Hippocampal formation (tissue), 2 donors: Measurements from ENCODE around the gene RUBCN.

Experiments
- DNase-seq, 2 donors: peaks; one replicate each; lab custom pipeline; 2025; lab: John Stamatoyannopoulos, UW

RUBCN gene

DNA sequence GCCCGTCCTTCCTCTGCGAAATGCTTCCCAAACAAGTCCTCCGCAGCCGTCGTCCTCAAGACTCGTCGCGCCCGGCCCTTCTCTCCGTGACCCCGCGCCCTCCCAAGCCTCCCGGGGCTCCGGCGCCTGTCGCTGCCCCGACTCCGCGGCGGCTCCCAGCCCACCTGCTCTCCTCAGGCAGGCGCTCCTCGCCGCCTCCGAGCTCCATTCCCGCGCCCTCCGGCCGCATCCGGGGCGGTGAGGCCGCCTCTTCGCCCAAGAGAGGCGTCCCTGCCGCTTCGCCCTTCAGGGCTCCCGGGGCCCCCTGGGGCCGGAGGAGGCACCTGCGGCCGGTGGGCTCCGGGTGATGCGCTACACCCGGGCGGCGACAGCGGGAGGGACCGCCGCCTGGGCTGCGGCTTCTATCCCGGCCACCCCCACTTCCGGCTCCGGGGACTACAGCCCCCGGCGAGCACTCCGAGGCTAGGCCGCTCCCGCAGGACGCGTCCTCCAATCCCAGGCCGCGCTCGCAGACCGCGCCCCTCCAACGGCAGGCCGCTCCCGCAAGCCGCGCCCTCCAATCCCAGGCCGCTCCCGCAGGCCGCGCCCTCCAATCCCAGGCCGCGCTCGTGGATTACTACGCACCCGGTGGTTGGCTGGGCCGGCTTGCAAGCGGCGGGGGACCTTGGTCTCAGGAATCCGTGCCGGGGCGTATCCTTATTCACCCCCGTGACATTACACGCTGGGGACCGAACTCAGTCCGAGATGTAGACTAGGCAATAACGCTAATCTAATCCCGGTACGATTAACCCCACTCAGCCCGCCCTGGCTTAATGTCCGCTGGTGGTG lies at the start of gene RUBCN:
TSS of gene RUBCN (minus strand) at position 414 of the 828 bp plus-strand sequence. CDS start at position 229, 185 bp downstream.
- DNase-seq, result peak; percentile 96 to 97

DNA sequence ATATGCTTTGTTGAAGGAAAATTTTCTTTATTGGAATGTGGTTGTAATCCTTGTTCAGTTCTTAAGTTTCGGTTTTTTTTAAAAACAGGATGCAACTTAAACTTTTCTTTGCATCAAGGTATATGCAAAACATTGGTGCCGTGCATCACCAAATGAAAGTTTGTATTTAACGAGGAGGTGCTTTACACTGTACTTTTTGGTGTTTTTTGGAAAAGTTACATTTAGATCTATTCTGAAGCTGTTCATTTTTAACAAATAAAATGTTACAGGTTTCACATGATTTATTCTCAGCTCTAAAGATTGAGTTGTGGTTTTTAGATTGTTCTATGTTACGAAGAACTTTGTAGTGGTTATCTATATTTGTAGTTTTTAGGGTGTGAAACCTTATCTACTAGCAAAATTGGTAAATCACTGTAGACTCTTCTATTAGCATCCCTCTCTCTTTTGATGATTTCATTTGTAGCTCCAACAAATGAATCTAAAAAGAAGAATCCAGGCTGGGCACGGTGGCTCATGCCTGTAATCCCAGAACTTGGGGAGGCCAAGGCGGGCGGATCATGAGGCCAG lies 47.4 kb upstream of the RUBCN start:
- no peak for DNase-seq

DNA sequence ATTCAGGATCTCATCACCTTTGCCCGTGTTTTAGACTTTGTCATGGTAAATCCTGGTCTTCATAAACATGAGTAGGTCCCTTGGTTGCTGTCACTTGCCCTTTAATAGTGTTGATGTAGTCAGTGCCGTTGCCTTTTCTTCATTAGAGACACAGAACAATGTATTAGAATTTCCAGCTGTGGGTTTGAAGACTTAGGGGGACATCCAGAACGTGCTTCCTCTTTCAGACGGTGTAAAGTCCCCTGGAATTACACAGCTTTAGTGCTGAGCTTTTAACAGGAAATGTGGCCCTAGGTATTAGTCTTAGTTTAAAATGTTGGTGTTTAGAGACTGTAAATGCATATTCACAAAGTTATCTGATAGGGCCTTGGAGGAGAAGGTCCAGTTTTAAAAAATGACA lies 45.5 kb upstream of the RUBCN start:
- no peak for DNase-seq

DNA sequence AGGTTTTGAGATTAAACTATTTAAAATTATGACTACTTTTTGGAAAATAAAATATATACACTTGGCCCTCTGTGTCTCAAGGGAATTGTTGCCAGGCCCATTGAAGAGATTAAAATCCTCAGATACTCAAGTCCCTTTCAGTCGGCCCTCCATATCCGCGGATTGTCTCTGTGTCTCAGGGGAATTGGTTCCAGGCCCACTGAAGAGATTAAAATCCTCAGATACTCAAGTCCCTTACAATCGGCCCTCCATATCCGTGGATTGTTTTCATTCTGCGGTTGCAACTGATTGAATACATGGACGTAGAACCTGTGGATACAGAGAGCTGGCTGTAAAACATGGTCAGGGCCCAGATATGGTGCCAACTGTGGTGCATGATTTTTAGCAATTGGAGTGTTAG lies 38.6 kb upstream of the RUBCN start:
- no peak for DNase-seq

DNA sequence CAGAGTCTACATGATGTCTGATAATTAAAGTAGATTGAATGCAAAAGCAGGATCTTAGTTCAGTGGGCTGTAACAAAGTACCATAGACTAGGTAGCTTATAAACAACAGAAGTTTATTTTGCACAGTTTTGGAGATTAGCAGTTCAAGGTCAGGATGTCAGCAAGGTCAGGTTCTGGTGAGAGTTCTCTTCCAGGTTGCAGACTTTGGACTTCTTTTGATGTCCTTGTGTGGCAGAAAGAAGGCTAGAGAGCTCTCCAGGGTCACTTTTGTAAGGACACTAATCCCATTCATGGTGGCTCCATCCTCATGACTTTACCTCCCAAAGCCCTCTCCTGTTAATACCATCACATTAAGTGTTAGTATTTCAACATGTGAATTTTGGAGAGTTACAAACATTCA lies 25.1 kb upstream of the RUBCN start:
- no peak for DNase-seq

DNA sequence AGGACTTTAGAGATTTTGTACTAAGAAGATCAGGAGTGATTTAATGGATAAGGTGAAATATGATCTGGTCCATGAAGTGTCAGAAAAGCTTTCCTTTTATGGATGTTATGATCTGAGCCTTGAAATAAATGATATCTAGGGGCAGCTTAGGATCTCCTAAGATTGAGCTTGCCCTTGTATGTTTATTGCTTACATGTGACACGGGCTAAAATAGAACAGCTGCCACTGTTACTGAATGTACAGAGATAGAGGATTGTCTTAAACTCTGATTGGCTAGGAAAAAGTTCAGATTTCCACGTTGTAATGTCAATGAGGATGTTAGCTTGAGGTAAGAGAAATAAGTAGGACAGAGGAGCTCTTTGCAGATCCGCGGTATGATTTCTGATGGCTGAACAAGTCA lies 21.8 kb upstream of the RUBCN start:
- DNase-seq, result no peak

DNA sequence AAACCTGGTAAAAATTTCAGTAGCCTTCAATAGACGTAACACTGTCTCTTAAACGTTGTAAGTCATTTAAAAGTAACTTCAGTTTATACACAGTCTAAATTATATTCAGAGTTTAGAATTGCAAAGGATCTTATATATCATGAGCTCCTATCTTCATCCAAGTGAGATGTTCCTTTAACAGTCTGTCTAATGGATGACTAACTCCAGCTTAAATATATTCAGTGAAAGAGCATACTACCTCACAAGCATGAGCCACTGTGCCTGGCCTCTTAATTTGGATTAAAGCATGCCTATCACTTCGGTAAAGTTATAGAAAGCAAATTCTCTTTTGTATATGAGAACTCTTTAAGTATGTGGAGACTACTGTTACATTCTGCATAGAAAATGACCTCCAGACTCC lies 20.0 kb upstream of the RUBCN start:
- DNase-seq, result no peak

DNA sequence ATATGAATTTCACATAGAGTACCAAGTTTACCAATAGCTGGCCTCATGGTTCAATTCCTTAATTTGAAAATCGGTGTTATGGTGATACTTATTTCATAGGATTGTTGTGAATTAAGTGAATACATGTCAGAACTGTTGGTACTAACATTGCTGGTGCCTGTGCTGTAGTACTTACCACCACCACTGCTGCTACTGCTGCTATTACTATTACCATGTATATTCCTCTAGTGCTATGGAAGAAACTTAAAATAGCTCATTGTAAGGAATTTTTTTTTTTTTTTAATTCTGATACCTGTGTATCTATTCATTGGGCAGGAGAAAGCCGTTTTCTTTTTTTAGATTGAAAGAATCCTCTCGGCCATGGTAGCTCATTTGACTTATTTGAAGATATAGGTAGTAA lies 16.6 kb upstream of the RUBCN start:
- DNase-seq, result no peak

DNA sequence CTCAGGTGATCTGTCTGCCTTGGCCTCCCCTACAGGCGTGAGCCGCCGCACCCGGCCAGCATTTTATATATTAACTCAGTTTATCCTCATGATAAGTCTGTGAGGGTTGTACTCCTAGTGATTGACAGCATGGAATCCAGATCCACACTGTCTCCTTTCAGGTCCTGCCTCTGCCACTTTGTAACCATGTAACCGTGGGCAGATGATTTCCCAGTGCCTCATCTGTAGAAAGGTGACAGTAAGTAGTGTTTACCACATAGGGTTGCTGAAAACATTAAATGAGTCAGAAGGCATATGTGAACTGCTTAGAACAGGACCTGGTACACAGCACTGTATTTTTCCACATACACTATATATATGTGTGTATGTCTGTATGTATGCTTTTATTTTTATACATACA lies 15.4 kb upstream of the RUBCN start:
- DNase-seq, result no peak

DNA sequence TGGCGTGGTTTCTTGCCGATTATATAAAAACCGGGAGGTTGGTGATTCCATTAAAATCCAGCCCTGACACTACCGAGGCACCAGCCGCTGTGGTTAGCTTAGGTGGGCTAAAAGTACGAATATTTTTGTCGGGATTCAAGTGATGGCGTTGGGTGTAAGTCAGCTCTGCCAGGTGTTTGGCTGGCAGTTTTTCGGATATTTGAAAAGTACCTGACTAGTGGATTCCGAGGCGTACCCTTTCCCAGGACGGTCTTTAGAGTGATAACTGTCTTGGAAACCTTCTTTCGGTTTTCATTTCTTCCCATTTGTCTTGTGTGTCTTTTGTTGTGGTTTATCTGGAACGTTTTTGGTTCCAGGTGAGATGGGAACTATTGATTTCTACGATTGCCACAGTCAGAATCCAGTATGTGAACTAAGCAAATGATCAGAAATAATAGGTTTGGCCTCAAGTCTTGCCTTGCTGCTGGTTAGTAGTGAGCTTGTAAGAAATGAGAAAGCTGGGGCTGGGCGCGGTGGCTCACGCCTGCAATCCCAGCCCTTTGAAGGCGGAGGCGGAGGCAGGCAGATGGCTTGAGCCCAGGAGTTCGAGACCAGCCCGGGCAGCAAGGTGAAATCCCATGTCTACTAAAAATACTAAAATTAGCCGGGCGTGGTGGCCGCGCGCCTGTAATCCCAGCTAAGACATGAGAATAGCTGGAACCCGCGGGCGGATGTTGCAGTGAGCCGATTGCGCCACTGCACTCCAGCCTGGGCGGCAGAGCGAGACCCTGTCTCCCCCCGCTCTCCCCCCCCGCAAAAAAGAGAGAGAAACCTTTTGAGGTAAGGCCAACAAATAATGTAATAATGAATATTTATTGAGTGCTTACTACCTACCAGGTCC lies 14.4 kb upstream of the RUBCN start:
- DNase-seq, result no peak

DNA sequence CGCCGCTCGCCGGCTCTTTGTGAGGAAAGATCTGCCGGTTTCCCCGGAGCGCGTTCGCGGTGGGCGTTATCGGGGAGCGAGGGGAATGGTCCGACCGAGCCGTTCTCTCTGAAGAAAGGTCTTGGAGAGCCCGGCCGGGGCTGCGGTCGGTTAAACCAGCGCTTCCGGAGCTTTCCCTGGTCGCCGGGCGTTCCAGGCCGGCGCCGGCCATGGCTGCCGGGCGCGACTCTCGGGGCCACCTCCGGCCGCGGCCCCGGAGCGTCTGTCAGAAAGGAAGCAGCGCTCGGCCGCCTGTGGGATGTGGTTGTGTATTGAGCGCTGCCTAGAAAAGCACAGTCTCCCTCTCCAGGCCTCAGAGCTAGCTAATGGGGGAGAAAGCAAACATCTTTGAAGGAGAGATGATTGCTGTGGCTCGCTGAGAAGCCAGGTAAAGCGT lies 13.7 kb upstream of the RUBCN start:
- DNase-seq, result peak; percentile 54 to 62

DNA sequence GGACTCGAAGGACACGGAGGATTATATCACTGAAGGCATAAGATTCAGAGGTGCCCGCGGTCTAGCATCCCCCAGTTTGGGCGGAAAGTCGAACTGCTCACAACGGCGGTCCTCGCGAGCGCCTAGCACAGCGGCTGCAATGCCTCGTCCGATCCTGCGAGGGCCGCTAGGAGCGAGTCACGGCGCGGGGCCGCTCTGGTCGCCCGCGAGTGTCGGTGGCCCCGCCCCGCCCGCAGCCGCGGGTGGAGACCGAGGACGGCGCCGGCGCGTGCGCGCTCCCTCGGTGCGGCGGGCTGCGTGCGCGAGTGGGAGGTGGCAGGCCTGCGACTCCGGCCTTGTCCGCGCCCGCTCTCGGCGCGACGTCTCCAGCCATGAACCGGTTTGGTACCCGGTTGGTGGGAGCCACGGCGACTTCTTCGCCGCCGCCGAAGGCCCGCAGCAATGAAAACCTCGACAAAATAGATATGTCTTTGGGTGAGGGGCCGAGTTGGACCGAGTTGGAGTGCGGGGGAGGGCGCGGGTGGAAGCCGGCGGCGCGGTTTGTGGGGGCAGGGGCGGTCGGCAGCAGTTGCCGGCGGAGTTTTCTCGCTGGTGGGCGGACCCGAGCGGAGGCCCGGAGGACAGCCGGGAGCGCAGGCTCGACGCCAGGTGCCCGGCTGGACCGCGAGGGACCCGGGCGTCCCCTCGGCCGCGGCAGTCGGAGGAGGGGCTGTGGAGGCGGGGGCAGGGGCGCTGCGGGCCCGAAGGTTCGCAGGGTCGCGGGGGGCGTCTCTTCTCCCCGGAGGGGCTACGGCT lies 13.1 kb upstream of the RUBCN start, which contains the start of gene FYTTD1:
TSS of gene FYTTD1 (plus strand) at position 283 of the 795 bp plus-strand sequence. CDS start at position 372, 89 bp downstream.
- peak; percentile 90 to 93 for DNase-seq

DNA sequence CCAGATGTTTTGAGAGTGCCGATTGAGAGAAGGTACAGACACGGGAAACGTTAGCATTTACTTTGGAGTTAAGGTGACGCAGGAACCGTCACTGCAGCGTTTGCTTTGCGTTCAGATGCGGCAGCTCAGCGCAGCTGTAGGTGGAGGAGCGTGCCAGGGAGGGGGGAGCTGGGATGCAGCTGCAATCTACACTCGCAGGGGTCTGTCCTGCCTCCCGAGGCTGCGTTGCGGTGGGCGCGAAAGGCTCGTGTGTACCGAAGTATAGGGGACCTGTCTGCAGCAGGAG lies 12.6 kb upstream of the RUBCN start:
- DNase-seq, result peak; percentile 76 to 80

DNA sequence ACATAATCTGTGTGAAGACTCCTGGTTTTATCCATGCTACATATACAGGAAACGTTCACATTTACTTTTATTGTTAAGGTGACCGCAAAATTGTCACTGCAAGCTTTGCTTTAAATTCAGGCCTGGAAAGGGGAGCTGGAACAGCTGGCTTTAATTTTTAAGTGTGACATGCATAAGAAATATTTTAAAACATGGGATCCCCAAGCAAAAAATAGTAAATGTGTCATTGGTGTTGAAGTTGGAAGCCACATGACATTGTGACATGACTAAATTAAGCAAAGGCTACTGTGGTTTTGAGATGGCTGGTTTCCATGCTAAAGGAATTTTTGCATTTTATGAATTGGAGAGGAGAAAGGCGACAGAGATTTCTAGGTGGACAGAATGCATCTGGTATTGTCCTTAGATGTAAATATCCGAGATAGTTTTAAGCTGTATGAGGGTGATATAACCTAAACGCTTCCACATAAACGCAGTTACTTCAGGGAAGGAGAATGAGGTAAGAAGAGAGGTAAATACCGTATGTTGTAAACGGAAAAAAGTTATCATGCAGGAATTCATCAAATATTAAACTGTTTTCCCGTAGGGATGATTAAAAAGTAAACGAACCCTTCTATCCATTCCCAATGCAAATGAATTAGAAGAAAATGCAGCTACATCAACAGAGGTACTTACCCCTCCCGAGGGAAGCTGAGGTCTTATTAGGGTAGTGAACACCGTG lies 12.1 kb upstream of the RUBCN start:
- DNase-seq, result no peak

DNA sequence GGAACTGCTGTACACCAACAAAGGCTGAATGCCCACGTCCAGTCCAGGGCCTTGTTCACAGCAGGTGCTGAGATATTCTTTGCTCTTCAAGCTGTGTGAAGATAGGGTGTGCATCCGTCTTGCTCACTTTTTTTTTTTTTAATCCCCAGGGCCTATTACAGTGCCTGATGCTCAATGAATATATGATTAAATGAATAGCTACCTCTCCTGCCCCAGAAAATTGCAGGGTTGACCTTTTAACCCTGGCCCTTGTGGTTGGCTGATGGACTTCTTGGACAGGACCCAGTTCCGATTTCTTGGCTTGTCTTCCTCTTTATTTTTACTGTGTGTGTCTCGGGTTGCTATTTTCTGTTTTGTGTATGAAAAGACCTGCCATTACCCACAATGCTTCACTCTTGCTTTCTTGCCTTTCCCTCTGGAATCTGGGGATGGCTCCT lies 10.1 kb upstream of the RUBCN start:
- DNase-seq, result no peak

DNA sequence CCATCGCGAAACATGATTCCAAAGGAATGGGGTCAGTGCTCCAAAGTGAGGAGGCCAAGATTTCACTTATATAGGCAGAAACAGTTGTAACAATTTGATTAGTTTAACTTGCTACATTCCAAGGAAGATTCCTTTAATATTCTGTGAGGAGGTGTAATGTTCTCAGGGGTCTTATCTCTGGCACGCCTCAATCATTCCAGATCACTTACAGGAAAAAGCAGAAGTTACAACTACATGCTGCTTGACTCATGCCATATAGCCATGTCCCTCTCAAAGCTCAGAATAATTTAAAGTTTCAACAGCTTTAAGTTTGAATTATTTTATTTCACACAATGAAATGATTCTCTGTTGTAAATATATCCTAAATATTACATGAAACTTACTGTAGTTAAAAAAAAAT lies 9.5 kb upstream of the RUBCN start:
- no peak for DNase-seq

DNA sequence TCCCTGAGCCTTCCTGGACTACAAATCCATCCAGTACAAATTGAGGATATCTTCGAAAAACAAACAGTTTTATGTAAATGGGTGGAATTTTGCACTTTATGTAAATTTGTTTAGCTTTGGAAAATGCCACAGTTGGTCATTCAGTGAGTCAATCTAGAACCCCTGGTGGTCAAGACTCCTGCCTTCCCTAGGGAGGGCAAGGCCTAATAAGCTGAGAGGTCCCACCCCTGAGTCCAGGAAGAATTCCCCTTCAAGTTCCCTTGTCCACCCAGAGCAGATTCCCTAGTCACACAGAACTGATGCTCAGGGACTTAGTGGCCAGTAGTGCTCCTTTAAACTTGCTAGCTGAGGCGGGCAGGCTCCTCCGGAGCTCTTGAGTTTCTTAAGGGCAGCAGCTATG lies 6.1 kb upstream of the RUBCN start:
- no peak for DNase-seq

DNA sequence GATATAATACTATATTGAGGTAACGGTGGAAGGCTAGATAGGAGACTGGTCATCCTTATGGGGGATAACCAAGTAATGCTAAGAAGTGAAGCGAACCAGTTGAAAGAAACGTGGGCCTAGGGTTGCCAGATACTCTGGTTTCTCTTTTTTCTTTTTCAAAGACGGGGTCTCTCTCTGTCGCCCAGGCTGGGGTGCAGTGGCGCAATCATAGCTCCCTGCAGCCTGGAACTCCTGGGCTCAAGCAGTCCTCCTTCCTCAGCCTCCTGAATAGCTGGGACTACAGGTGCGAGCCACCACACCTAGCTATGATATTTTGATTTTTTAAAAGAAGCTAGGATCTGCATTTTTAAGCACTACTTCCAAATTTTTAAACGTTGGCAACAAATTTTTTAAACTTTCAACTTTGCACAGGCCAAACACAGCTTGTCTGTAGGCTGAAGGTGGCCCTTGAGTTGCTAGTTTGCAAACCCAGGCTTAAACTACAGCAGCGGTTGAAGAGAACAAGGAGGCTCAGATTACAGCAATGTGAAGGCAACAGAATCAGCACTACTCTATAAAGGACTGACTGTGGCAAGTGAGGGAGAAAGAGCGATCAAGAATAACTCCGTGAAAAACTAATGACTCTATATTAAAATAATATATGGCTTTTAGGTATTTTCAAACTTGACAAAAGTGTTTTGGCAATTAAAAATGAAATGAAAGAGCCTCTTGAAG lies 1.2 kb upstream of the RUBCN start:
- no peak for DNase-seq

DNA sequence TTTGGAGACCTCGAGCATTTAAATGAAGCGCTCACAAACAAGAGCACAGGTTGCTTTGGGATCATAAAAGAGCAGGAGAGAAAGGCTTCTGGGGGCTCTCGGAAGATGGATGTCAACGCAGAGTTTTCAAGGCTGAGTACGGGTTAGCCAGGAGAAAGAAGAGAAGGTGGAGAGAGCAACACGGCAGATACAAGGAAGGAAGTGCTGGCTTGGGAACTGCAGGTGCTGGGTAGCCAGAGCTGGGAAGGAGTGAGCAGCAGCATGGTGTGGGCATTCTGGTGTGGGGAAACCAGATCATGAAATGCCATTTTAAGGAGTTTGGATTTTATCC lies 580 bp upstream of the RUBCN start:
- DNase-seq, result no peak

DNA sequence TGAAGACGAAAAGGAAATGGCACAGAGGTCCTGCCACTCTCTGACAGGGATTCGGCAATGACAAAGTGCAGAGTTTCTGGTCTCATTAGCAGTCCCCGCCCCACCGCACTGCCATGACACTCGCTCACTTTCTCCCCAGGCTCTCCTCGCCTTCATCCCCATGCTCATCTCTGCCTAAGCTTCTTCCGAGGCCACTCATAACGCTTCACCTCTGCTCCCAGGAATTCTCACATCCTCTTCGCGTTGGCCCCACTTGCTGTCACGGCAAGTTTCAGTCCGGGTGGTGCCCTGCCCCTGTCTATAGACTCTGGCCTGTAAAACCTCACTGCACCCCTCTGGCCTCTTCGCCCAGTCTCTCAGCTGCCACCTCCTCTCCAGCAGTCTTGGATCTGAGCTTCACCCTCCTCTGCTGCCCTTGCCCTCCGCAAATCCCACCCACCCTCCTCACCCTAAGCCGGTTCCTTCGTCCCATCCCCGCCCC lies 654 bp downstream of the RUBCN start:
- no peak for DNase-seq
